Spleen (tissue), 11 donors: ENCODE data around the gene RPTOR. TPM values are rescaled to one million over a fixed set of nuclear protein-coding genes. Genes with fewer than 3 reads are reported as not detected.
"Not testable (repeated sequence)": the region's sequence is repeated elsewhere in the genome, so short reads cannot be mapped to it uniquely, and the experiment has no call there.

Experiments used
- DNase-seq: peaks from one replicate; pipeline ENCODE4 v3.0.0-alpha.2; 2020
- H3K27ac ChIP-seq, 8 donors: fragments of 200-600 bp; sonication (generic) in 7 of 8; 1 replicate in 4 of 8; 2 replicates in 4 of 8; pipeline versions ENCODE4 v1.5.0 to v1.8.0; 2016 to 2021; ENCODE audit warnings: inconsistent platforms in 4 of 8, mild to moderate bottlenecking in 4 of 8, moderate library complexity in 1 of 8
- H3K27me3 ChIP-seq, 7 donors: fragments of 200-600 bp; sonication (generic) in 6 of 7; replicated peaks in 1 of 7; 1 replicate in 4 of 7; 2 replicates in 3 of 7; pipeline versions ENCODE4 v1.5.0 to v1.8.0; 2016 to 2021; ENCODE audit warnings: inconsistent platforms in 3 of 7, mild to moderate bottlenecking in 1 of 7
- H3K36me3 ChIP-seq, 6 donors: fragments of 200-600 bp; sonication (generic) in 5 of 6; 1 replicate in 4 of 6; 2 replicates in 2 of 6; pipeline versions ENCODE4 v1.5.0 to v1.8.0; 2016 to 2021; ENCODE audit warnings: inconsistent platforms in 2 of 6
- H3K4me1 ChIP-seq, 6 donors: fragments of 200-600 bp; sonication (generic) in 5 of 6; 1 replicate in 3 of 6; 2 replicates in 3 of 6; pipeline versions ENCODE4 v1.5.0 to v1.8.0; 2016 to 2021; ENCODE audit warnings: inconsistent platforms in 3 of 6
- H3K4me3 ChIP-seq, 8 donors: fragments of 200-600 bp; sonication (generic) in 7 of 8; 1 replicate in 4 of 8; 2 replicates in 4 of 8; pipeline versions ENCODE4 v1.5.0 to v1.8.0; 2016 to 2021; ENCODE audit warnings: inconsistent platforms in 4 of 8, mild to moderate bottlenecking in 4 of 8, moderate library complexity in 2 of 8
- H3K9me3 ChIP-seq, 8 donors: fragments of 200-600 bp; sonication (generic) in 7 of 8; 1 replicate in 4 of 8; 2 replicates in 4 of 8; pipeline versions ENCODE4 v1.5.0 to v1.8.0; 2016 to 2021; ENCODE audit warnings: inconsistent platforms in 4 of 8
- POLR2A ChIP-seq, 3 donors: fragments of 450-650 bp; IDR thresholded peaks; one replicate each; pipeline ENCODE4 v1.5.1; 2017; ENCODE audit warnings: antibody characterized with exemption in 3 of 3, mild to moderate bottlenecking in 1 of 3
- POLR2AphosphoS5 ChIP-seq, 3 donors: sonication (generic); formaldehyde crosslinking; IDR thresholded peaks; one replicate each; pipeline ENCODE4 v1.5.1; 2017; ENCODE audit warnings: antibody characterized with exemption in 3 of 3
- WGBS, 5 donors: extraction: QIAGEN DNeasy Blood & Tissue Kit in 3 of 5; methylation state at CpG; one replicate each; pipeline versions ENCODE4 v1.1.5 to v1.1.7; 2013 to 2018; 5-methylcytosine and 5-hydroxymethylcytosine counted together
- intact Hi-C: fragments of 100-400 bp; cut with DNase I; formaldehyde crosslinking; loops from one replicate; pipeline ENCODE4 v1.15.0; 2023; ENCODE audit warnings: low total_unique reads
- polyA plus RNA-seq, 3 donors: library from polyadenylated mRNA; stranded (reverse); fragments of 200-250 nt; gene quantifications; one replicate each; pipeline ENCODE4 v1.2.1, GENCODE V29; 2013
- total RNA-seq, 7 donors: library from RNA; depleted of rRNA in 3 of 7; stranded (reverse); fragments of >200 nt in 3 of 7; fragmentation: NEBNext Ultra II Directional in 4 of 7; extraction: Animal tissue kit (Norgen Biotek cat#: 25700) in 4 of 7; gene quantifications; one replicate each; pipeline versions ENCODE4 v1.1.0 to v1.2.1, GENCODE V29; 2016 to 2021
- TF ChIP-seq, protein P1 (sequence below), 11 experiments: fragments of 200-600 bp in 7 of 11; fragments of 450-650 bp in 4 of 11; sonication (generic) in 4 of 11; IDR thresholded peaks in 8 of 11; conservative IDR thresholded peaks in 3 of 11; 1 replicate in 7 of 11; 2 replicates in 4 of 11; pipeline versions ENCODE4 v1.4.0 to v1.8.0; 2016 to 2021; ENCODE audit warnings: antibody characterized with exemption in 11 of 11, inconsistent platforms in 4 of 11, mild to moderate bottlenecking in 1 of 11
- donor health status: healthy with polysubstance abuse.
- donor health status: DM: no; HTN: no; CAD: no; lungs with moderate emphysema.
- donor health status: DM: no; HTN: no; CAD: no.
- donor health status: Bipolar disorder and iron deficiency.
- donor health status: healthy.
- donor health status: DM: no; HTN: no; CAD: no.
- donor health status: DM: yes; HTN: yes; CAD: no.

RPTOR gene
- total and polyA plus RNA-seq, 10 donors, result 3.1 to 61.2 (median 40.7) TPM

DNA sequence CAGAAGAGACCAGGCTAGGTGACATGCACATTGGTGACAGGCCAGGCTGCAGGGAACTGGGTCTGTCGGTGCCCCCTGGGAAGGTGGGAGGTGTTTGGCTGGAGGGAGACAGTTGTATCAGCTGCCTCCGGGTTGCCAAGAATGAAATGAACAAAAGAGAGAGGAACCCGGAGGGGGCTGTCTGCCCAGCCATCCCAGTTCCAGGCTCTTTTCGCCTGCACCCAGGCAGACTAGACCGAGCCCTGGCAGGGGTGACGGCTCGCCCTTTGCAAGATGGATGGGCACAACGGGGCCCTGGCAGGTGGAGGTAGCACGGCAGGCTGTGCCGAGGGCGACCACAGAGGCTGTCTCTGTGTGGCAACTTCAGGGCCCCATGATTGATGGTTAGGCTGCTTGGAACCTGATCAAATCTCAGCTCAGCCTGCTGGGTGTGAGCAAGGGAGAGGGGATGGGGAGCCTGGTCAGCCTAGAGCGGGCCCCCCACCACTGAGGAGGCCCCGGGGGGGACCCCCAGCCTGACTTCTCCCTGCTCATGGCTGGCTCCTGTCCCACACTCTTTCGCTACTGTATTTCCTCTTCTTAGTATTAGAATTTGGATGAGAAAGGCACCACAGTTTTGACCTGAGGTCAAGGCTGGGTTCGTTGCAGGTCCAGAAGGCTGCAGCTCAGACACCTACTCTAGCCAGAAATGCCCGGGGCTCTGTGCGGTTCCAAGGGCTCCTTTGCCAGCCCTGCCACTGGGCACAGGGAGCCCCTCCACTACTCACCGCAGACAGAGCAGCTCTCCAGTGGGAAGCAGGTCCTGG is 328.1 kb downstream of the RPTOR start:
- TF ChIP-seq, protein P1, sequence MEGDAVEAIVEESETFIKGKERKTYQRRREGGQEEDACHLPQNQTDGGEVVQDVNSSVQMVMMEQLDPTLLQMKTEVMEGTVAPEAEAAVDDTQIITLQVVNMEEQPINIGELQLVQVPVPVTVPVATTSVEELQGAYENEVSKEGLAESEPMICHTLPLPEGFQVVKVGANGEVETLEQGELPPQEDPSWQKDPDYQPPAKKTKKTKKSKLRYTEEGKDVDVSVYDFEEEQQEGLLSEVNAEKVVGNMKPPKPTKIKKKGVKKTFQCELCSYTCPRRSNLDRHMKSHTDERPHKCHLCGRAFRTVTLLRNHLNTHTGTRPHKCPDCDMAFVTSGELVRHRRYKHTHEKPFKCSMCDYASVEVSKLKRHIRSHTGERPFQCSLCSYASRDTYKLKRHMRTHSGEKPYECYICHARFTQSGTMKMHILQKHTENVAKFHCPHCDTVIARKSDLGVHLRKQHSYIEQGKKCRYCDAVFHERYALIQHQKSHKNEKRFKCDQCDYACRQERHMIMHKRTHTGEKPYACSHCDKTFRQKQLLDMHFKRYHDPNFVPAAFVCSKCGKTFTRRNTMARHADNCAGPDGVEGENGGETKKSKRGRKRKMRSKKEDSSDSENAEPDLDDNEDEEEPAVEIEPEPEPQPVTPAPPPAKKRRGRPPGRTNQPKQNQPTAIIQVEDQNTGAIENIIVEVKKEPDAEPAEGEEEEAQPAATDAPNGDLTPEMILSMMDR (IDR thresholded peaks at IDR 0.05 in 8 of 11, conservative IDR thresholded peaks at IDR 0.05 in 3 of 11), result no peak
- no peak for TF ChIP-seq POLR2A (IDR thresholded peaks at IDR 0.05)
- TF ChIP-seq POLR2AphosphoS5 (IDR thresholded peaks at IDR 0.05), result no peak
- H3K36me3 ChIP-seq, result peaks cover 0 to 23% (median 0%) of the 10 kb centered on the region in 6 donors
- intact Hi-C loops, result no loop called here
- no peak overlapping the region for H3K27ac ChIP-seq
- H3K4me1 ChIP-seq, result peaks cover 15 to 58% (median 31%) of the 10 kb centered on the region in 6 donors
- H3K4me3 ChIP-seq, result no peak overlapping the region
- H3K9me3 ChIP-seq, result no peaks in the 10 kb centered on the region
- WGBS, 5 donors, result 59 to 74% (median 61%) methylated on average over 13 to 18 of the region's 18 CpGs
- H3K27me3 ChIP-seq, result no peaks in the 10 kb centered on the region
- peak; percentile 39 for DNase-seq

DNA sequence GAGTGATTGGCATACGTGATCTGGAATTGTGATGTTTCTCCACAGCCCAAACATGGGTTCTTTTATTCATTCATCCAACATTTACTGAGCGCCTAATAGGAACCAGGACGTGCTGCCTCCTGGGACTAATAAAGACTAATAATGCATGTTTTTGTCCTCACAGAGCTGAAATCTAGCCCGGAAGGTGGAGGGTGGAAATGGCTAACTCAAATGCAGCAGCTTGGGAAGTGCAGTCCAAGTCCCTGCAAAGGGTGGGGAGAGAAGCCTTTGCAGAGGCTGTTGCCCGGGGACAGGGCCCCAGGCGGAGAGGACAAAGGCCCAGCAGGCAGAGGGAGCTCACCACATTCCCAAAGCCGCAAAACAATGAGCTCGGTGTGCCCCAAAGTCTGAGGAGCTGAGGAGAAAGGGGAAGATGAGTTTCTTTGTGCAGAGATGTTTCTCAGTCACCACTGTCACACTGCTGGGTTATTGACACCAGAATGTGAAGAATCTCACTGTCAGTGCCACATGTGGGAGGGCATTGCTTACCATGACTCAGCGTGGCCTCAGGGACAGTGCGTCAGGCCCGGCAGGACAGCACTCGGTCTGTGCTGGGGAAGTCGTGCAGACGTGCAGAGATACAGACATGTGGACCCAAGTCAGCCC is 328.8 kb downstream of the RPTOR start:
- intact Hi-C loops, result no loop called here
- Histone ChIP-seq H3K4me1 (peaks cover 20 to 66% (median 37%) of the 10 kb centered on the region in 6 donors), H3K27ac (no peak overlapping the region), H3K36me3 (peaks cover 0 to 23% (median 0%) of the 10 kb centered on the region in 6 donors), H3K9me3 (no peaks in the 10 kb centered on the region), H3K27me3 (no peaks in the 10 kb centered on the region), H3K4me3 (no peak overlapping the region)
- peak; percentile 20 for DNase-seq
- 70 to 89% (median 82%) methylated on average over 14 of the region's 14 CpGs for WGBS, 5 donors
- peak in 1 of 3 donors; percentile 14 for TF ChIP-seq POLR2AphosphoS5 (IDR thresholded peaks at IDR 0.05)
- TF ChIP-seq POLR2A (IDR thresholded peaks at IDR 0.05), result no peak

DNA sequence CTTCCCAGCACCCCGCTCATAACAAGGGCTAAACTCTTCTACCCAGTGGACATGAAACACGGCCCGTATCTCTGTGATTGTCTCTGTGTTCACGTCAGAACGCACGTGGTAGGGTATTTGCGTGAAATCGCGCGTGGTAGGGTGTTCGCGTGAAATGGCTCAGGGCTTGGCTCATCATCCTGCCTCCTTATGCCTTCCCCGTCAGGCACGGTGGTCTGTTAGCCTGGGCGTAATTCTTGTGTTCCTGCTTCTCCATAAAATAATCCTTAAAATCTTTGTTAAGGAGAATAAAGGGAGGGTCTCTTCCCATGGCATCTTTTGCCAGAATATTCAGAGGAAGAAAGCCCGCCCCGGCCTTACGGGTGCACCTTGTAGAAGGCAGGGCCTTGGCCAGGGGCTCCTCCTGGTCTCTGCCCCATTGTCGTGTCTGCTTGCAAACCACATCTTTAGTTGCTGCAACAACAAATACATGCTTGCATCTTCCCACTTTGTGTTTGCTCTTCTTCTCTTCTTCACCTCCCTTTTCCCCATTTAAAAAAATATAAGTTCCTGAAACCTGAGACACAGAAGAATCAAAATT is 330.3 kb downstream of the RPTOR start:
- H3K4me3 ChIP-seq, result no peak overlapping the region
- 94 to 96% (median 94%) methylated on average over 19 of the region's 19 CpGs for WGBS, 5 donors
- H3K27ac ChIP-seq, result no peak overlapping the region
- intact Hi-C loops, result no loop called here
- H3K36me3 ChIP-seq, result peaks cover 0 to 24% (median 0%) of the 10 kb centered on the region in 6 donors
- no peak for DNase-seq
- no peaks in the 10 kb centered on the region for H3K27me3 ChIP-seq
- H3K4me1 ChIP-seq, result peaks cover 26 to 71% (median 40%) of the 10 kb centered on the region in 6 donors
- no peaks in the 10 kb centered on the region for H3K9me3 ChIP-seq
- TF ChIP-seq POLR2A (IDR thresholded peaks at IDR 0.05), result no peak
- TF ChIP-seq, protein P1 (IDR thresholded peaks at IDR 0.05 in 8 of 11, conservative IDR thresholded peaks at IDR 0.05 in 3 of 11), result no peak
- TF ChIP-seq POLR2AphosphoS5 (IDR thresholded peaks at IDR 0.05), result no peak

DNA sequence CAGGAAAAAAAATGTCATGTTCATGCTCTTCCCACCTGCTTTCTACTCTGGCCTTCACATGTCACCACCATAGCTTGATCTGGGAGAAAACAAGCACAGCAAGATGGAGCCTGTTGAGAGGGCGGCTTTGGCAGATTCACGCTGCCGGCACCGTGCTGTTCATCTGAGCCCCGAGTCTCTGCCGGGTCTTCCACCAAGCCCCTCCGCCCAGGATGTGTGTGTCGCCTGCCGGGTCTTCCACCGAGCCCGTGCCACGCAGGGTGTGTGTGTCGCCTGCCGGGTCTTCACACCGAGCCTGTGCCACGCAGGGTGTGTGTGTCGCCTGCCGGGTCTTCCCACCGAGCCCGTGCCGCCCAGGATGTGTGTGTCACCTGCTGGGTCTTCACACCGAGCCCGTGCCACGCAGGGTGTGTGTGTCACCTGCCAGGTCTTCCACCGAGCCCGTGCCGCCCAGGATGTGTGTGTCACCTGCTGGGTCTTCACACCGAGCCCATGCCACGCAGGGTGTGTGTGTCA is 330.9 kb downstream of the RPTOR start:
- peak; percentile 68 for DNase-seq
- intact Hi-C loops, H3K27me3 ChIP-seq, H3K9me3 ChIP-seq, H3K27ac ChIP-seq, H3K4me3 ChIP-seq: not testable (repeated sequence)
- peaks cover 0 to 30% (median 0%) of the 10 kb centered on the region in 6 donors for H3K36me3 ChIP-seq
- peaks cover 27 to 71% (median 41%) of the 10 kb centered on the region in 6 donors for H3K4me1 ChIP-seq
- 93 to 99% (median 96%) methylated on average over 24 to 29 of the region's 29 CpGs for whole genome bisulfite sequencing, 5 donors

DNA sequence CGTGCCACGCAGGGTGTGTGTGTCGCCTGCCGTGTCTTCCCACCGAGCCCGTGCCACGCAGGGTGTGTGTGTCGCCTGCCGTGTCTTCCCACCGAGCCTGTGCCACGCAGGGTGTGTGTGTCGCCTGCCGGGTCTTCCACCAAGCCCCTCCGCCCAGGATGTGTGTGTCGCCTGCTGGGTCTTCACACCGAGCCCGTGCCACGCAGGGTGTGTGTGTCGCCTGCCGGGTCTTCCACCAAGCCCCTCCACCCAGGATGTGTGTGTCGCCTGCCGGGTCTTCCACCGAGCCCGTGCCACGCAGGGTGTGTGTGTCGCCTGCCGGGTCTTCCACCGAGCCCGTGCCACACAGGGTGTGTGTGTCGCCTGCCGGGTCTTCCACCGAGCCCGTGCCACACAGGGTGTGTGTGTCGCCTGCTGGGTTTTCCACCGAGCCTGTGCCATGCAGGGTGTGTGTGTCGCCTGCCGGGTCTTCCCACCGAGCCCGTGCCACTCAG is 331.9 kb downstream of the RPTOR start:
- intact Hi-C loops, H3K27me3 ChIP-seq, H3K4me3 ChIP-seq, H3K9me3 ChIP-seq: not testable (repeated sequence)
- 90 to 95% (median 94%) methylated on average over 23 to 39 of the region's 39 CpGs for WGBS, 5 donors
- H3K27ac ChIP-seq, result peak overlapping the region in 3 of 8 donors; percentile 57 to 67 (median 63)
- H3K4me1 ChIP-seq, result peaks cover 20 to 71% (median 36%) of the 10 kb centered on the region in 6 donors
- peaks cover 0 to 39% (median 3%) of the 10 kb centered on the region in 6 donors for H3K36me3 ChIP-seq
- DNase-seq, result peak; percentile 62
